Breast epithelium (tissue), 4 donors: Measurements from ENCODE around the gene ADAMTS4. TPM values are rescaled to one million over a fixed set of nuclear protein-coding genes. Genes with fewer than 3 reads are reported as not detected.
A peak's percentile ranks its signal among the peaks of the same experiment; 100 is the strongest.

Experiments used
- DNase-seq, 2 donors: peaks; one replicate each; pipeline ENCODE4 v3.0.0-alpha.2; 2019; ENCODE audit warnings: low spot score in 2 of 2
- H3K27ac ChIP-seq, 2 donors: fragments of 200-600 bp; sonication (generic) in 1 of 2; one replicate each; pipeline ENCODE4 v1.5.1; 2016 to 2019; ENCODE audit warnings: mild to moderate bottlenecking in 1 of 2
- H3K27me3 ChIP-seq, 2 donors: fragments of 200-600 bp; sonication (generic) in 1 of 2; one replicate each; pipeline versions ENCODE4 v1.5.1 to v1.6.0; 2017 to 2019; ENCODE audit warnings: control low read depth in 1 of 2, mild to moderate bottlenecking in 1 of 2
- H3K36me3 ChIP-seq: fragments of 200-600 bp; one replicate; pipeline ENCODE4 v1.5.1; 2019
- H3K4me1 ChIP-seq, 2 donors: fragments of 200-600 bp; sonication (generic); one replicate each; pipeline ENCODE4 v1.5.1; 2016 to 2019; ENCODE audit warnings: control low read depth in 1 of 2
- H3K4me3 ChIP-seq, 3 donors: fragments of 200-600 bp; sonication (generic); 1 replicate in 2 of 3; 2 replicates in 1 of 3; pipeline ENCODE4 v1.5.1; 2016 to 2019; ENCODE audit warnings: mild to moderate bottlenecking in 3 of 3, moderate library complexity in 2 of 3
- H3K9me3 ChIP-seq, 2 donors: fragments of 200-600 bp; sonication (generic) in 1 of 2; one replicate each; pipeline ENCODE4 v1.5.1; 2016 to 2019; ENCODE audit warnings: control low read depth in 1 of 2
- POLR2A ChIP-seq: fragments of 450-650 bp; IDR thresholded peaks from one replicate; pipeline ENCODE4 v1.6.1; 2016; ENCODE audit warnings: antibody characterized with exemption, mild to moderate bottlenecking, moderate library complexity
- POLR2AphosphoS5 ChIP-seq, 3 donors: sonication (generic); formaldehyde crosslinking; IDR thresholded peaks; one replicate each; pipeline ENCODE4 v1.6.1; 2017; ENCODE audit warnings: antibody characterized with exemption in 3 of 3
- intact Hi-C: fragments of 100-400 bp; cut with DNase I; formaldehyde crosslinking; loops from one replicate; pipeline ENCODE4 v1.15.1; 2023; ENCODE audit warnings: low total_unique reads
- total RNA-seq, 3 donors: library from RNA; depleted of rRNA; stranded (reverse); fragments of >200 nt; gene quantifications; one replicate each; pipeline ENCODE4 v1.1.0, GENCODE V29; 2016
- TF ChIP-seq, protein P1 (sequence below), 3 donors: fragments of 450-650 bp; IDR thresholded peaks; one replicate each; pipeline ENCODE4 v1.5.1; 2016 to 2017; ENCODE audit warnings: antibody characterized with exemption in 3 of 3, mild to moderate bottlenecking in 3 of 3, moderate library complexity in 3 of 3

Gene ADAMTS4
- total RNA-seq, 3 donors from 2014 or later = 4.8 to 85.5 (median 24.6) TPM

GRCh38 chr1:161215076-161215475 is 16.2 kb upstream of the ADAMTS4 start, which contains the start of gene FCER1G:
TSS of gene FCER1G (plus strand) at chr1:161215295. CDS start at chr1:161215322, 27 bp downstream.
- H3K4me3 ChIP-seq = peak within 1 kb of the TSS; percentile 13 to 43 (median 40)
- intact Hi-C loops = no loop called here
- TF ChIP-seq, protein P1, sequence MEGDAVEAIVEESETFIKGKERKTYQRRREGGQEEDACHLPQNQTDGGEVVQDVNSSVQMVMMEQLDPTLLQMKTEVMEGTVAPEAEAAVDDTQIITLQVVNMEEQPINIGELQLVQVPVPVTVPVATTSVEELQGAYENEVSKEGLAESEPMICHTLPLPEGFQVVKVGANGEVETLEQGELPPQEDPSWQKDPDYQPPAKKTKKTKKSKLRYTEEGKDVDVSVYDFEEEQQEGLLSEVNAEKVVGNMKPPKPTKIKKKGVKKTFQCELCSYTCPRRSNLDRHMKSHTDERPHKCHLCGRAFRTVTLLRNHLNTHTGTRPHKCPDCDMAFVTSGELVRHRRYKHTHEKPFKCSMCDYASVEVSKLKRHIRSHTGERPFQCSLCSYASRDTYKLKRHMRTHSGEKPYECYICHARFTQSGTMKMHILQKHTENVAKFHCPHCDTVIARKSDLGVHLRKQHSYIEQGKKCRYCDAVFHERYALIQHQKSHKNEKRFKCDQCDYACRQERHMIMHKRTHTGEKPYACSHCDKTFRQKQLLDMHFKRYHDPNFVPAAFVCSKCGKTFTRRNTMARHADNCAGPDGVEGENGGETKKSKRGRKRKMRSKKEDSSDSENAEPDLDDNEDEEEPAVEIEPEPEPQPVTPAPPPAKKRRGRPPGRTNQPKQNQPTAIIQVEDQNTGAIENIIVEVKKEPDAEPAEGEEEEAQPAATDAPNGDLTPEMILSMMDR (IDR thresholded peaks at IDR 0.05) = no peak
- TF ChIP-seq POLR2AphosphoS5 (IDR thresholded peaks at IDR 0.05) (no peak), POLR2A (no peak)

DNA sequence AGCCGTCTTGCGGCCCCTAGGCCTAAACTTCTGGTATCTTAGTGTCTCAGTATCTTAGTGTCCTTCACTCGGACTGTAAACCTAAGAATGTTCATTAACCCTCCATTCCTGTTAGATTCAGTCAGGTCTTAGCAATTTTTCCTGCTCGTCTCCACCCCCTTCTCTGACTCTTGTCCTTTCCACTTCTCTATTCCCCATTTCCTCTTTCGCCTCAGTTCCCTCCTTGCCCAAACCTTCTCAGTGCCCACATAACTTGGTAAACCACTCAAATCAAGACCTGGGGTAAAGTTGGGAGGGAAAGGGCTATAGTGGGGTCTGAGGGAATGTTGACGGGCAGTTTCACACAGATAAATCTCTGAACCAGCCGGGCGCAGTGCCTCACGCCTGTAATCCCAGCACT is 15.5 kb upstream of the ADAMTS4 start:
- H3K4me3 ChIP-seq = peak overlapping the region in 1 of 3 donors; percentile 43
- peaks cover 5% of the 10 kb centered on the region for H3K36me3 ChIP-seq
- no peak for DNase-seq
- H3K27me3 ChIP-seq = no peaks in the 10 kb centered on the region
- intact Hi-C loops = no loop called here
- H3K27ac ChIP-seq = no peak overlapping the region
- H3K4me1 ChIP-seq = no peaks in the 10 kb centered on the region
- TF ChIP-seq POLR2A (no peak), POLR2AphosphoS5 (IDR thresholded peaks at IDR 0.05) (no peak)
- TF ChIP-seq, protein P1 (IDR thresholded peaks at IDR 0.05) = no peak
- H3K9me3 ChIP-seq = no peaks in the 10 kb centered on the region

More at GRCh38 chr1:161215076-161215475, 16.2 kb upstream of the ADAMTS4 start, which contains the start of gene FCER1G:
- Histone ChIP-seq H3K36me3 (peaks cover 5% of the 10 kb centered on the region), H3K4me1 (no peaks in the 10 kb centered on the region), H3K27me3 (no peaks in the 10 kb centered on the region), H3K9me3 (no peaks in the 10 kb centered on the region), H3K27ac (peak within 1 kb of the TSS in 1 of 2 donors; percentile 78)
- DNase-seq = no peak

DNA sequence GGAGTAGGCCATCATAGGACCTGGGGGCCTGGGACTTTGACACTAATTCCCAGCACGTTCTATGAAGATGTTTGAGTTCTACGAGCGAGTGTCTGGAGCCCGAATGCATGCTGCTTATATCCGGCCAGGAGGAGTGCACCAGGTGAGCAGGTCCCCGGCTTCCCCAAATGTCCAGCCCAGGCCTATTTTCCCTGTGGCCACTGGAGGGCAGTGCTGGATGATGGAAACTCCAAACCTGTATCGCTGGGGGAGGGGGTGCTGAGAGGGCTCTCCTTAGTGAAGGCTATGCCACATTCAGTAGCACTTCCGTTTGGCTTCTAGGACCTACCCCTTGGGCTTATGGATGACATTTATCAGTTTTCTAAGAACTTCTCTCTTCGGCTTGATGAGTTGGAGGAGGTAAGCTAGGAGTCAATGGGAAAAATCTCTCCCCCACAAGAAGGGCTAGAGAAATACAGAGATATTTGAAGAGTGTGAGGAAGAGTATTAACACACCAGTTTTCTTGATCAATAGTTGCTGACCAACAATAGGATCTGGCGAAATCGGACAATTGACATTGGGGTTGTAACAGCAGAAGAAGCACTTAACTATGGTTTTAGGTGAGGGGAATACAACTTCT is 11.0 kb upstream of the ADAMTS4 start:
- Histone ChIP-seq H3K4me1 (no peaks in the 10 kb centered on the region), H3K4me3 (no peak overlapping the region), H3K27me3 (no peaks in the 10 kb centered on the region), H3K9me3 (no peaks in the 10 kb centered on the region), H3K36me3 (peaks cover 5% of the 10 kb centered on the region), H3K27ac (peak overlapping the region in 1 of 2 donors; percentile 26)
- DNase-seq = peak; percentile 59 to 66
- TF ChIP-seq POLR2A (no peak), POLR2AphosphoS5 (IDR thresholded peaks at IDR 0.05) (peak in 1 of 3 donors; percentile 8)
- TF ChIP-seq, protein P1 (IDR thresholded peaks at IDR 0.05) = peak; percentile 54 to 88 (median 85)
- intact Hi-C loops = no loop called here

GRCh38 chr1:161207173-161207572 is 8.3 kb upstream of the ADAMTS4 start:
- TF ChIP-seq POLR2AphosphoS5 (IDR thresholded peaks at IDR 0.05) = peak in 1 of 3 donors; percentile 76
- TF ChIP-seq, protein P1 (IDR thresholded peaks at IDR 0.05) = no peak
- intact Hi-C loops = no loop called here
- DNase-seq = no peak

GRCh38 chr1:161206411-161207140 is 7.7 kb upstream of the ADAMTS4 start:
- TF ChIP-seq POLR2AphosphoS5 (IDR thresholded peaks at IDR 0.05) = no peak
- TF ChIP-seq, protein P1 (IDR thresholded peaks at IDR 0.05) = no peak
- TF ChIP-seq POLR2A = no peak
- no peak overlapping the region for H3K4me3 ChIP-seq
- H3K27me3 ChIP-seq = no peaks in the 10 kb centered on the region
- H3K36me3 ChIP-seq = no peaks in the 10 kb centered on the region
- no peaks in the 10 kb centered on the region for H3K9me3 ChIP-seq
- intact Hi-C loops = no loop called here
- H3K27ac ChIP-seq = peak overlapping the region; percentile 2 to 78
- DNase-seq = no peak
- peaks cover 0 to 3% of the 10 kb centered on the region in 2 donors for H3K4me1 ChIP-seq

More at GRCh38 chr1:161207173-161207572, 8.3 kb upstream of the ADAMTS4 start:
- Histone ChIP-seq H3K27ac (peak overlapping the region; percentile 2 to 78), H3K9me3 (no peaks in the 10 kb centered on the region), H3K4me1 (peaks cover 0 to 3% of the 10 kb centered on the region in 2 donors), H3K36me3 (no peaks in the 10 kb centered on the region), H3K4me3 (no peak overlapping the region), H3K27me3 (no peaks in the 10 kb centered on the region)
